Measurements from ENCODE around the gene WWC1. TPM values are rescaled to one million over a fixed set of nuclear protein-coding genes. Genes with fewer than 3 reads are reported as not detected.

Gene WWC1
- total RNA-seq, 1 experiment from 2014 or later: not detected

DNA sequence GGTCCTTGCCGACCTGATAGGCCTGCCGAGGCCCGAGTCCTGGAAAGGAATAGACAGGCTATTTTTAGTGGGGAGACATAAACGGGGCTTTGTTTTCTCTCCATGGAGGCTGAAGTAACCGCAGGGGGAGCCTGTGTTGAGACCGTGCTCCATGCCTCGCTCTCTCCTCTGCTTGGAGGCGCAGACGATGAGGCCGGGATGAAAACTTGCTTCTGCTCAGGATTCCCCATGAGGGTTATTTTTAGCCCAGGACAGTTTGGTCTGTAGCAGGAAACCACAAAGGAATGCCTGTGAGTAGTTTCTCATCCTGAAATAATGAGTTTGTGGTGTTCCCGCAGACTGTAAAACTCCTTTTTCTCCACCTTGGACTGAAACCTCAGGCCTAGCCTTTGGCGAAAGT is 112.9 kb downstream of the WWC1 start:
- peak; percentile 64 to 76 for DNase-seq

DNA sequence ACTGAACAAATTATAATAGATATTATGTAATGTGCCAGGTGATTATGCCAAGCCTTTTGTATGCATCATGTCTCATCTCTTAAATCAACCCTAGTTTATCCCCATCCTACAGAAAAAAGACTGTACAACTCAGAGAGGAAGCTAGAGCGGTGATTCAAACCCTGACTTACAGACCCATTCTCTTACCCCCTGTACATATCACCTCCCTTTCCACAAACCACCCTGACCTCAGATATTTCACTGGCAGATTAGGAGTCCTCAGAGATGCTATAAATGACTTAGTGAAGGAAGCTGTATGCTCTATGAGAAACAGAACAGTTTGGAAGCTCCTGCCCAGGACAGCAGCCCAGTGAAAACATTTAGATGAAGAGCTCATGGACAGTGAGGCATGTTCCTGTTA is 115.8 kb downstream of the WWC1 start:
- peaks cover 33% of the 10 kb centered on the region for H3K4me1 ChIP-seq
- no peaks in the 10 kb centered on the region for H3K9me3 ChIP-seq (replicated peaks)
- DNase-seq: no peak
- H3K27me3 ChIP-seq: peaks cover 6% of the 10 kb centered on the region; the same call in 1 of the 2 replicates
- H3K4me3 ChIP-seq: no peak overlapping the region
- no peak overlapping the region for H3K27ac ChIP-seq
- H3K36me3 ChIP-seq: no peaks in the 10 kb centered on the region

More for the DNA sequence above, 112.9 kb downstream of the WWC1 start:
- Histone ChIP-seq H3K36me3 (no peaks in the 10 kb centered on the region), H3K27me3 (peaks cover 14% of the 10 kb centered on the region; the same call in 1 of the 2 replicates), H3K9me3 (replicated peaks) (no peaks in the 10 kb centered on the region), H3K4me1 (peaks cover 22% of the 10 kb centered on the region), H3K4me3 (no peak overlapping the region), H3K27ac (peak overlapping the region; percentile 18; the same call in 1 of the 2 replicates)

DNA sequence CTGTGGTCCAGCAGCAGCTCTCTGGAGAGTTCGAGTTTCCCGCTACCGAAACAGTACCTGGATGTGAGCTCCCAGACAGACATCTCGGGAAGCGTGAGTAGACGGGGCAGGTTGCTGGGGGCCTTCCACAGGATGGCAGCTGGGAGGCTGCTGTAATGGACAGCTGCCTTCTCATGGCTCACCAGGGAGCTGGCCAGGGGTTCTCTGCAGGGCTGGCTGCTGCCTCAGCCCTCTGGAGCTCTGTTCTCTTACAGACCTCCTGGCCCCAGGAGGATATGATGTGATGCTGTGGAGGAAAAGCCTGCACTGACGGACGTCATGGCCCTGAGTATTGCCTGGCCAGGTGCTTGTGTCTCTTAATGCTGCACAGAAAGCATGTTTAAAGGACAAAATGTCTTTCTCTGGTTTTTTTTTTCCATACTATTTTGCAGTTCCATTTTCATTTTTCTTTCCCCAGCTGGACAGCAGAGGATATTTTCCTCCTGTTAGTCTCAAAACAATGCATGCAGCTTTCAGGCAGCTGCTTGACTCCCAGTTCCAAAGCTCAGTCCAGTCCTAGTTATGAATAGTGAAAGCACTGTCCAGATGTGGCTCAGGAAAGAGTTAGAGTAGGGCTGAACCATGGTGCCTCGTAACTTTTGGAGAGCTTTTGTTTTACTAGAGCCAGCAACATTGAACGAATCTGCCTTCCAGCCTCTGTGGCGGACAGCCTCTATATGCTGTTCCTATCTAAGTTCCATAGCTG is 117.3 kb downstream of the WWC1 start:
- no peaks in the 10 kb centered on the region for H3K9me3 ChIP-seq (replicated peaks)
- peaks cover 33% of the 10 kb centered on the region for H3K4me1 ChIP-seq
- H3K4me3 ChIP-seq: no peak overlapping the region
- H3K27ac ChIP-seq: no peak overlapping the region
- H3K36me3 ChIP-seq: no peaks in the 10 kb centered on the region
- H3K27me3 ChIP-seq: no peaks in the 10 kb centered on the region
- DNase-seq: peak; percentile 40 to 44

DNA sequence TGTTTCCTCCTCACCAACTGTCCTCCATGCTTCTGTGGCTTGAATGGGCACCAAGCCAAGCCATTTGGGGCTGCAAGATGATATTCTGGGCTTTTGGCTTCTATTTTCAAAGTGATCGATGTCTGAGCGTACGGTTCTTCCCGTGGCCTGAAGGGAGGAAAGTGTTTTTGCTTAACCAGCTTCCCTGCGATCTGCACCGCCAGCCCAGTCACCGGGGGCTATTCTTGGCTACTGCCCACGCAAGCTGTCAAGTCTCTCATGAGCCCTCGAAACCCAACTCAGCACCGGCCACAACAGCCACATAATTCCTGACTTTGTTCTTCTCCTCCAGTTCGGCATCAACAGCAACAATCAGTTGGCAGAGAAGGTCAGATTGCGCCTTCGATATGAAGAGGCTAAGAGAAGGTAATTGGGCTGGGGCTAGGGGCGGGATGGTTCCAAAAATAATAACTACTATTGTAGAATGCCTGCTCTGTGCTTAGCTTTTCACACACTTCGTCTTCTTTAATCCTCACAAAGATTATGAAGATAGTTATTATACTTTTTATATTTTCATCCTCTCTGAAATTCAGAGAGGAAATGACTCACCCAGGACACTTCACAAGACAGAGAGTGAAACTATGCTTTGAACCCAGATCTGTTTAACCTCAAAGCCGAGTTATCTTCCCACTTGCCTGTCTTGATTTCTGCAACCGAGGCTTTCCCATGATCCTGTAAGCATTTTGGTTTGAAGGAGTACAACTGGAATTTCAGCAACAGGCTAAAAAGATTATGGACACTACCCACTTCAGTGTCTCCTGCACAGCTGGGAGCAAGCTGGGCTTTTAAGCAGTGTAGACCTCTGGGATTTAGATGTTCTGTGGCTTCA is 118.4 kb downstream of the WWC1 start:
- Histone ChIP-seq H3K4me3 (no peak overlapping the region), H3K36me3 (no peaks in the 10 kb centered on the region), H3K9me3 (replicated peaks) (no peaks in the 10 kb centered on the region), H3K27ac (no peak overlapping the region), H3K4me1 (peaks cover 25% of the 10 kb centered on the region), H3K27me3 (no peaks in the 10 kb centered on the region)
- peak; percentile 19 to 47 for DNase-seq

DNA sequence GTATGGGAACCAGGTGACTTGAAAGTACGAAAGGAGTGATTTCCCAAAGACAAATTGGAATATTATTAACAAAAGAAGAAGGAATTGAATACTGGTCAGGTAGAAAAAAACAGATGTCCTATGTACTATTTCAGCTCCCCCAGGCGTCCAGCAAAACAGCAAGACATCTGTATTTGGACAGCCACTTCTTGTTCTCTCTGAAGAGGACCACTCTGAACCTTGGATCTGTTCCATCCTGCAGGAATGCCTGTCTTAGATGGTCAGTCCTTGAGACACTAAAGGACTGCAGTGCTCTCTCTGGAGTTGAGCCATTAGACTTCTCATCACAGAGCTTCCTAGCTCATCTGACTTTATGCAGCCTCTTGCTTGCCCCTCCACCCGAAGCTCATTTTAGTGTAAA is 120.4 kb downstream of the WWC1 start:
- DNase-seq: no peak
- H3K36me3 ChIP-seq: no peaks in the 10 kb centered on the region
- no peaks in the 10 kb centered on the region for H3K27me3 ChIP-seq
- H3K27ac ChIP-seq: no peak overlapping the region
- no peaks in the 10 kb centered on the region for H3K9me3 ChIP-seq (replicated peaks)
- peaks cover 25% of the 10 kb centered on the region for H3K4me1 ChIP-seq
- no peak overlapping the region for H3K4me3 ChIP-seq

- no peaks in the 10 kb centered on the region for H3K36me3 ChIP-seq
- no peak overlapping the region for H3K4me3 ChIP-seq
- H3K27ac ChIP-seq: no peak overlapping the region
- H3K4me1 ChIP-seq: peaks cover 33% of the 10 kb centered on the region
- no peaks in the 10 kb centered on the region for H3K9me3 ChIP-seq (replicated peaks)
- no peaks in the 10 kb centered on the region for H3K27me3 ChIP-seq
- DNase-seq: no peak
Observed at GRCh38 chr5:168413062-168413461, 121.6 kb downstream of the WWC1 start.

DNA sequence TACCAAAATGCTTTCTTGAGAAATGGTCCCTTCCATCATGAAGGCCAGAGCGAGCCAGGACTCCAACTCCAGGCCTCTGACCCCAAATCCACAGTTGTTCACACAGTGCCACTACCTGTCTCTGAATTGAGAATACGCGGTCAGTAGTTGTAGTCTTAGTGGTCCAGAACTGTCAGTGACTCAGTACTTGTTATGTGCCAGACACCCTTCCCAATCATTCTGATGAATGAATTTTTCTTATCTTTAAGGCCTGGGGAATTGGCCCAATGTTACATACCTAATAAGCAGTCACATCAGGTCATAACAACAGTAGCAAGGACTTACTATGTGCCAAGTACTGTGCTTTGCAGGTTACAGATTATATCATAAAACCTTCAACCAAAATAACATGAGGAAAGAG is 122.2 kb downstream of the WWC1 start:
- DNase-seq: no peak
- Histone ChIP-seq H3K27ac (no peak overlapping the region), H3K36me3 (no peaks in the 10 kb centered on the region), H3K27me3 (no peaks in the 10 kb centered on the region), H3K9me3 (replicated peaks) (no peaks in the 10 kb centered on the region), H3K4me1 (peaks cover 35% of the 10 kb centered on the region), H3K4me3 (no peak overlapping the region)

DNA sequence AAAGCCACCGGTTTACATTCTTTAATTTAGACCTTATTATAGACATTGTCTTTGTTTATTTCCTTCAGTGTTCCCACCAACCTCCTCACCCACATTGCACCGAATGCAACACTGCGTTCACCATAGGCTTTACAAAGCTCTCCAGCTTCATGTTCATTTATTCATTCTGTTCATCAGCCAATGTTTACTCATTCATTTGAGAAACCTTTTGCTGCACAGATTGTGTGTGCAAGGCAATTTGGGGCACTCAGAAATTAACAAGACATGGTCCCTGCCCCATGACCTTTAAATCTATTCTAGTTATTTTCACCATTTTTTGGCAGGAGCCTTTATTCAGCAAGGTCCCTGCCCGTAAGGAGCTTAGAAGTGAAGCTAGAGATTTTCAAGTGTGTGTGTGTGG is 124.0 kb downstream of the WWC1 start:
- Histone ChIP-seq H3K27me3 (no peaks in the 10 kb centered on the region), H3K36me3 (no peaks in the 10 kb centered on the region), H3K4me1 (peaks cover 22% of the 10 kb centered on the region), H3K27ac (no peak overlapping the region), H3K9me3 (replicated peaks) (no peaks in the 10 kb centered on the region), H3K4me3 (no peak overlapping the region)
- DNase-seq: no peak

DNA sequence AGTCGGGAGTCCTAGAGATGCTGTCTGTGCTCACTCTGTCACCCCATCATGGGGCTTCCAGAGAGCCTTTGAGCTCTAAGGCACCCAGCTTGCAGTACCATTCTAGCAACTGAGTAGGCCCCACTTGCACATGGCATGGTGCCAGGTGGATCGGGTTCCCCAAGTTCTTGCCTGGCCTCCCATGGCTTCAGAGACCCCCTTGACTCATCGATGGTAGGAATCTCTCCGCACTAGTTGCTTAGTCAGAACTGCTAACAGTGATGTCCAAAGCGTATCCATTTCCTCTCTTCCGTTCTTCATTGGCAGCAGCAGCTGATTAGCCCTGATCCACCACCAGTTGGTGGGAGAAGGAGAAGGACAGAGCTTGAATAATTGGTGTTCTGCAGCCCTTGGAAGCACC is 124.5 kb downstream of the WWC1 start:
- H3K9me3 ChIP-seq (replicated peaks): no peaks in the 10 kb centered on the region
- H3K36me3 ChIP-seq: no peaks in the 10 kb centered on the region
- no peak overlapping the region for H3K4me3 ChIP-seq
- H3K27me3 ChIP-seq: no peaks in the 10 kb centered on the region
- H3K27ac ChIP-seq: no peak overlapping the region
- H3K4me1 ChIP-seq: peaks cover 20% of the 10 kb centered on the region
- DNase-seq: peak; percentile 50 to 53

DNA sequence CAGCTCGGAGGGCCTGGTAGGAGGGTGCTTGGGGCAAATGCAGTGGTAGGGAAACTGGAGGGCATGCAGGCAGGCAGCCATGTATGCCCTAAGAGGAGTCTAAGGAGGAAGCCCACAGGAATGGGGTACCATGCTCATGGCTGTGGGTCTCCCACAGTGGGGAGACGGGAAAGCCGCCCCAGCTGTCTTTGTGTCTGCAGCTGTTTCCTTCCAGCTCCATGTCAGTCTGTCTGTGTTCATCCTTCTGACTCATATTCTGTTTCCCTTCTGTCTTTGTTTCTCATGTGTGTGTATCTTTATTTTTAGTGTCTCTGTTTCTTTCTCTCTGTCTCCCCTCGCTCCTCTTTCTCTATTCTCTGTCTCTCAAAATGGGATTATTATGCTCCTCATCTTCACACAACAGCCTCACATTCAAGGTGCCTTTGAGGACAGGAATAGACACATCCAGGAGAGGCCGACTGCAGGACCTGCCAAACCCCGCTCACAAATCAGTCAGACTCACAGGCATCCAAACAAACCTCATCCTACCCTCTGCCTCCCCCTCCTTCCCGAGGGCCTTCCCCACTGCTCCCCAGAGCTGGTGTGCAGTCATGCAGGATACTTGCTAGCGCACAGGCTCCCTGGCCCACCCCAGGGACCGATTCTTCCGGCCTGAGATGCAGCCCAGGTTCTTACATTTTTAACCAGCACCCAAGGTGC is 126.4 kb downstream of the WWC1 start:
- H3K36me3 ChIP-seq: no peaks in the 10 kb centered on the region
- H3K27me3 ChIP-seq: no peaks in the 10 kb centered on the region
- H3K4me3 ChIP-seq: peak overlapping the region; percentile 38
- H3K27ac ChIP-seq: peak overlapping the region; percentile 80
- no peaks in the 10 kb centered on the region for H3K9me3 ChIP-seq (replicated peaks)
- H3K4me1 ChIP-seq: peaks cover 20% of the 10 kb centered on the region
- DNase-seq: peak; percentile 71 to 76

DNA sequence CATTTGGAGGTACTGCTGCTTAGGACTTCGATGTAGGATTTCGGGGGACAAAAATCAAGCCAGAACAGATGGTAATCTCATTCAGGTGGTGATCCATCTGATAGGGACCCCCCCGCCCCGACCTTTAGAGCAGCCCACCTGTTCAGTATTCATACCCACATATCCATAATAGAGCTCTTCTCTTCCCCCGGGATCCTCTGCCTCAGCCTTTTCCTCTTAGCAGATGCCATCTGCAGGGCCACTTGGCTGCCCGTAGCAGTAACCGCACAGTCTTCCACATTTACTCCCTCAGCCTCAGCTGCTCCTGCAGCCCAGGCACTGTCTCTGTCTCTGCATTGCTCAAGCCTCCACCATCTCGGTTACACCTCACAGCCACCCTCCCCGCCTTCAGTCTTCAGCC is 129.0 kb downstream of the WWC1 start:
- DNase-seq: no peak
- Histone ChIP-seq H3K4me1 (peaks cover 20% of the 10 kb centered on the region), H3K36me3 (no peaks in the 10 kb centered on the region)

DNA sequence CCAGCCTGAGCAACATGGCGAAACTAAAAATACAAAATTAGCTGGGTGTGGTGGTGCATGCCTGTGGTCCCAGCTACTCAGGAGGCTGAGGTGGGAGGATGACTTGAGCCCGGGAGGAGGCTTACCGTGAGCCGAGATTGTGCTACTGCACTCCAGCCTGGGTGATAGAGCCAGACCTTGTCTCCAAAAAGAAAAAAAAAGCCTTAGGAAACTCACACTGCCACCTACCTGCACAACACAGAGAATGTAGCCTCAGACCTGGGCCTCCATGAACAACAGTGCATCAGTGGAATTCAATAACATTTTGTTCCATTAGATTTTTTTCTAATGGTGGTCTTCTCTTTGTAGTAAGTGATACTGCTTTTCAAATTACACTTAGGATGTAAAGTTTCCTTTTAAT is 131.0 kb downstream of the WWC1 start:
- H3K9me3 ChIP-seq (replicated peaks): no peaks in the 10 kb centered on the region
- H3K27ac ChIP-seq: no peak overlapping the region
- peaks cover 12% of the 10 kb centered on the region for H3K4me1 ChIP-seq
- no peaks in the 10 kb centered on the region for H3K36me3 ChIP-seq
- no peaks in the 10 kb centered on the region; the same call in 1 of the 2 replicates for H3K27me3 ChIP-seq
- H3K4me3 ChIP-seq: no peak overlapping the region
- DNase-seq: no peak

More for the DNA sequence above, 129.0 kb downstream of the WWC1 start:
- no peak overlapping the region for H3K4me3 ChIP-seq
- no peaks in the 10 kb centered on the region for H3K27me3 ChIP-seq
- no peaks in the 10 kb centered on the region for H3K9me3 ChIP-seq (replicated peaks)
- no peak overlapping the region for H3K27ac ChIP-seq

DNA sequence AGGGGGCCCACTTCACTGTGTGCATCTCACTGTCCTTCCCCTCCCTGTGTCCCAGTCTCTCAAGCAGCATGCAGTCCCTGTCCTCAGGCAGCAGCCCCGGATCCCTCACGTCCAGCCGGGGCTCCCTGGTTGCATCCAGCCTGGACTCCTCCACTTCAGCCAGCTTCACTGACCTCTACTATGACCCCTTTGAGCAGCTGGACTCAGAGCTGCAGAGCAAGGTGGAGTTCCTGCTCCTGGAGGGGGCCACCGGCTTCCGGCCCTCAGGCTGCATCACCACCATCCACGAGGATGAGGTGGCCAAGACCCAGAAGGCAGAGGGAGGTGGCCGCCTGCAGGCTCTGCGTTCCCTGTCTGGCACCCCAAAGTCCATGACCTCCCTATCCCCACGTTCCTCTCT is 132.0 kb downstream of the WWC1 start:
- no peak overlapping the region for H3K4me3 ChIP-seq
- no peak overlapping the region for H3K27ac ChIP-seq
- no peaks in the 10 kb centered on the region for H3K9me3 ChIP-seq (replicated peaks)
- H3K27me3 ChIP-seq: no peaks in the 10 kb centered on the region; the same call in 1 of the 2 replicates
- no peak for DNase-seq
- H3K4me1 ChIP-seq: peaks cover 4% of the 10 kb centered on the region
- no peaks in the 10 kb centered on the region for H3K36me3 ChIP-seq

GRCh38 chr5:168423971-168424370 is 132.5 kb downstream of the WWC1 start:
- Histone ChIP-seq H3K4me3 (no peak overlapping the region), H3K27me3 (no peaks in the 10 kb centered on the region; the same call in 1 of the 2 replicates), H3K36me3 (no peaks in the 10 kb centered on the region), H3K4me1 (no peaks in the 10 kb centered on the region), H3K27ac (no peak overlapping the region), H3K9me3 (replicated peaks) (no peaks in the 10 kb centered on the region)
- DNase-seq: no peak

Data from SJCRH30 (cell line).